ENCODE results near the gene FXYD1.
A peak's percentile ranks its signal among the peaks of the same experiment; 100 is the strongest.

FXYD1 gene

DNA sequence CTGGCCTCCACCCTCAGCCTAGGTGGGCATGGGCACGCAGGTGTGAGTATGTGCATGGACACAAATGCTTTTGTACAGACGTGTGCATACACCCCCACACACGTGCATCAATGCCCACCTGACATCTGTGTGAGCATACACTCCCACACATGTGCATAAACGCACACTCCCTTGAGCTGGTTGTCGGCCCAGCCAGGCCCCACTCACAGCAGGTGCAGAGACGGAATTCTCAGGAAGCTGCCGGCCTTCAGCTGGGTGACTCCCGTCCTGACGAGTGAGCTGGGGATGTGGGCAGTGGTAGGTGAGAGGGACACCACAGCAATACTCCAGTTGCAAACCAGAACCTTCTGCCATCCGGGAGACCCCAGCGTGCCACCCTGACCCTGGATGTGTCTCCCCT lies 4.8 kb upstream of the FXYD1 start:
- no peak overlapping the region for H3K4me3 ChIP-seq (ENCODE audit: low read length)
- DNase-seq (ENCODE audit: low read depth), result no peak
- TF ChIP-seq, protein P1, sequence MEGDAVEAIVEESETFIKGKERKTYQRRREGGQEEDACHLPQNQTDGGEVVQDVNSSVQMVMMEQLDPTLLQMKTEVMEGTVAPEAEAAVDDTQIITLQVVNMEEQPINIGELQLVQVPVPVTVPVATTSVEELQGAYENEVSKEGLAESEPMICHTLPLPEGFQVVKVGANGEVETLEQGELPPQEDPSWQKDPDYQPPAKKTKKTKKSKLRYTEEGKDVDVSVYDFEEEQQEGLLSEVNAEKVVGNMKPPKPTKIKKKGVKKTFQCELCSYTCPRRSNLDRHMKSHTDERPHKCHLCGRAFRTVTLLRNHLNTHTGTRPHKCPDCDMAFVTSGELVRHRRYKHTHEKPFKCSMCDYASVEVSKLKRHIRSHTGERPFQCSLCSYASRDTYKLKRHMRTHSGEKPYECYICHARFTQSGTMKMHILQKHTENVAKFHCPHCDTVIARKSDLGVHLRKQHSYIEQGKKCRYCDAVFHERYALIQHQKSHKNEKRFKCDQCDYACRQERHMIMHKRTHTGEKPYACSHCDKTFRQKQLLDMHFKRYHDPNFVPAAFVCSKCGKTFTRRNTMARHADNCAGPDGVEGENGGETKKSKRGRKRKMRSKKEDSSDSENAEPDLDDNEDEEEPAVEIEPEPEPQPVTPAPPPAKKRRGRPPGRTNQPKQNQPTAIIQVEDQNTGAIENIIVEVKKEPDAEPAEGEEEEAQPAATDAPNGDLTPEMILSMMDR (conservative IDR thresholded peaks at IDR 0.05; ENCODE audit: low read depth, low read length), result no peak

DNA sequence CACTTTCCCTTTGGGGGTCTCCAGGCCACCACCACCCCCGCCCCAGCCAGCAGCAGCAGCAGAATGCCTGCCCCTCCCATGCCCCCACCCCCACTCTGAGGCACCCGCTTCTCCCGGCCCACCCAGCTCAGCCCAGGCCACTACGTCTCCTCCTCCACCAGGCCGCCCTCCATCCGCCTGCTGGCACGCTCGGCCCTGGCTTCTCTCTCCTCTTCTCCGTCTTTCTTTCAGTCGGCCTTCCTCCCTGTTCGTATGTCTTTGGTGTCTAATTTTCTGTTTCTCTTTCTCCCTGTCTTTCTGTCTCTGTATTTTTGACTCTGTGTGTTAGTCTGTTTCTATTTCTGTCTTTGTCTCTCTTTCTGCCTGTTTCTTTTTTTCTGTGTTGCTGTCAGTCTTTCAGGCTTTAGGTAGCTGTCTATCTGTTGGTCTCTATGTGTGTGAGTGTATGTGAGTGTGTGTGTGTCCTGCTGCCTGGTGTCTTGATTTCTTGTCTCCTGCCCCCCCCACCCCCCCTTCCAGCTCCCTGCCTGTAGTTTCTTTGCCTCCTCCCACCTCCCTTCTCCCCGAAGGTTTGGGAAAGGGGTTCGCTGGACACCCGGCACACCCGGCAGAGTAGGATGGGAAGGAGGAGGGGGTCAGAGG lies 3.9 kb upstream of the FXYD1 start, which contains the start of gene LGI4:
LGI4 (minus strand) TSS at position 459 of the 642 bp plus-strand sequence; CDS start at position 80, 379 bp downstream.
- TF ChIP-seq, protein P1 (conservative IDR thresholded peaks at IDR 0.05; ENCODE audit: low read depth, low read length), result no peak
- DNase-seq (ENCODE audit: low read depth), result no peak
- H3K4me3 ChIP-seq (ENCODE audit: low read length), result no peak within 1 kb of the TSS

DNA sequence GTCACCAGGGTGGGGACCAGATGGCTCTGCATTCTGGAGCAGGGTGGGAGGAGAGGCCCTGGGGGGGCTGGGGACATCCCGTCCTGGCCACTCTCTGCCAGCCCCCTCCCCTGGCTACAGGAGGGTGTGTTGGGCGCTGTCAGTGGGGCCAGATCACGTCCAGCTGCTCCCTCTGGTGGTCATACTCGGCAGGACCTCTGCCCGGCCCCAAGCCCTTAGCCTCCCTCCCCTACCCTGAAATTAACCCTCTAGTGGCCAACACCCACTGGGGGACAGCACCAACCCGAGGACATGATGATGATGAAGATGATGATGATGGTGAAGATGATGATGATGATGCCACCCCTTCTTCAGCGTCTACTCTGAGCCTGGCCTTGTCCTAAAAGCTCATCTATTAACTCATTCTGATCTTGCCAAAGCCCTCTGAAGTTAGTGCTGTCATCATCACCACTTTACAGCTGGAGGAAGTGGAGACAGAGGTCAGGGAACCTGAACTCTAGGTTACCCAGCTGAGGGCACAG lies 3.2 kb upstream of the FXYD1 start:
- TF ChIP-seq, protein P1 (conservative IDR thresholded peaks at IDR 0.05; ENCODE audit: low read depth, low read length), result peak; percentile 86
- H3K4me3 ChIP-seq (ENCODE audit: low read length), result no peak overlapping the region
- DNase-seq (ENCODE audit: low read depth), result no peak

DNA sequence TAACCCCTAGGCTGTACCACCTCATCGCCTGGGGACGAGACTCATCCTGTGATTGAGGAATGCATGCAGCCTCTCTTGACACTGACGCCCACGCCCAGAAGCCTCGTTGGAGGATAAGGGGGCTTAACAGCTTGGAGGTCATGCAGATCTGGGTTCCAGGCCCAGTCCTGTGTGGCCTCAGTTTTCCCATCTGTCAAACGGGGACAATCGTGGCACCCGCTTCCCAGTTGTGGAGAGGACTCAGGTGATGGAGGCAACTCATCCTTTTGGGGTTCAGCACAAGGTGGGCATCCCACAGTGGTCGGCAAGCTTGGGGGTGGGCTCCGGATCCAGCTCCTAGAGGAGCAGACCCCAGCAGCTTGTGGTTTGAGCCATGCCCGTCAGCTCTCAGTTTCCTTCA lies 2.4 kb upstream of the FXYD1 start:
- TF ChIP-seq, protein P1 (conservative IDR thresholded peaks at IDR 0.05; ENCODE audit: low read depth, low read length), result no peak
- no peak overlapping the region for H3K4me3 ChIP-seq (ENCODE audit: low read length)
- no peak for DNase-seq (ENCODE audit: low read depth)

DNA sequence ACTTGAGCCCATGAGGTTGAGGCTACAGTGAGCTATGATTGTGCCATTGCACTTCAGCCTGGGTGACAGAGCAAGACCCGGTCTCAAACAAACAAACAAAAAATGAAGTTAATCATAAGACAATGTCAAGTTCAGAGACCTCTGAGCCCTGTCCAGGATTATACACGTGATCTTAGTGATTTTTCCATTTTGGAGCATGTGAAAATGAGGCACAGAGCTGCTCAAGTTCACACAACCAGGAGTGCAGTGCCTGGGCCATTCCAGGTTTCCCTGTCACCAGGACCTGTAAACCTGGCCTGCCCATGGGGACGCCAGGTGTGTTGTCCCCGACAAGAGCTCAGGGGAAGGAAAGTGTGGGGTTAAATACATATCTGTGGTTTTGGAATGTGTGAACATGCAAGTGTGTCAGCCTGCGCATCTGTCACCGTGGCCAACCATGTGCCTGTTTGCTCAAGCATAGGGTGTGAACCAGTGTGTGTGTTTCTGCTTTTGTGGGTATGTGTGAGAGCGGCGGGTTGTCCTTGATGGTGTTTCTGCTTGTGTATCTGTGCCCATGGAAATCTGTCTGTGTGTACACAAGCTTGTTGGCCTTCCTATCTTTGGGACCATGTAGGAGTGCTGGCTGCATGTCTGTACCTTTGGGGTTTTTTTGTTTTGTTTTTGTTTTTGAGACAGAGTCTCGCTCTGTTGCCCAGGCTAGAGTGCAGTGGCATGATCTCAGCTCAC lies 1.5 kb upstream of the FXYD1 start:
- TF ChIP-seq, protein P1 (conservative IDR thresholded peaks at IDR 0.05; ENCODE audit: low read depth, low read length), result no peak
- no peak overlapping the region for H3K4me3 ChIP-seq (ENCODE audit: low read length)
- DNase-seq (ENCODE audit: low read depth), result no peak

DNA sequence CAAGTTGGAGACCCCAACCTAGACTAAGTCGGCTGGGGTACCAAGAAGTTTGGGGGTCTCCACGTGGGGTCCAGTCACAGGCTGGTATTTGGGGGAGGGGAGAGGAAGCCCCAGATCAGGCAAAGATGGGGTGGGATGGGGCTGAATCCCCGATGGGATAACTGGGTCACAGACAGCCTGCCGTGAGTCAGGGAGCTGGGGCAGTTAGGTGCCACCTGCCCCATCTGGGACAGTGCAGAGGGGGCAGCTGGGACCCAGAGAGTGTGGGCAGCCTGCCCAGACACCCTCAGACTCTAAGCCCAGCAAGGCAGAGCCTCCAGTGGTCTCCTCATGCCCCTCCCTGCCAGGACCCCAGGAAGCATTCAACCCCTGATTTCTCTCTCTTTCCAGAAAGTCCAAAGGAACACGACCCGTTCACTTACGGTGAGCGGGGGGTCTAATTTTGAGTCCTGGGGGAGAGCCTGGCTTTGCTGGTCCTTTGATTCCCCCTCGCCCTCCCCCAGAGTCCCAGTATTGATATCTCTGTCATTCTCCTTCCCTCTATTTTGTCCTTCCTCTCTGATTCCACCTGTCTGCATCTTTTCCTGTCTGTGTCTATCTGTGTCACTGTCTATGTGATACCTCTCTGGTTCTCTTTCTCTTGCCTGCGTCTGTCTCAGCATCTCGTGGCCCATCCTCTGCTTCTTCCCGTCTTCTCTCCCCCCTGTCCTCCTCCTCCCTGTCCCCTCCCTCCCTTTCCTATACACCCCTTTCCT lies 1.8 kb downstream of the FXYD1 start:
- TF ChIP-seq, protein P1 (conservative IDR thresholded peaks at IDR 0.05; ENCODE audit: low read depth, low read length), result no peak
- no peak overlapping the region for H3K4me3 ChIP-seq (ENCODE audit: low read length)
- no peak for DNase-seq (ENCODE audit: low read depth)

Measured in retinal pigment epithelial cell (primary cell).